KOPT-K1 (cell line): ENCODE measurements around the gene NOLC1.

ENCODE experiments used
- H3K27ac ChIP-seq: fragments of 200-600 bp; sonication (generic); 2 replicates; pipeline ENCODE4 v1.5.1; 2016; ENCODE audit warnings: antibody characterized with exemption, mild to moderate bottlenecking, low read depth, low read length; ENCODE audit not compliant: poor library complexity, severe bottlenecking
- H3K36me3 ChIP-seq: fragments of 200-600 bp; sonication (generic); 2 replicates; pipeline ENCODE4 v1.5.1; 2017; ENCODE audit warnings: antibody characterized with exemption, mild to moderate bottlenecking, low read length, moderate library complexity; ENCODE audit not compliant: insufficient read depth
- H3K9me3 ChIP-seq: fragments of 200-600 bp; sonication (generic); 2 replicates; pipeline ENCODE4 v1.5.1; 2017; ENCODE audit warnings: antibody characterized with exemption, low read length, mild to moderate bottlenecking; ENCODE audit not compliant: insufficient read depth, poor library complexity, severe bottlenecking

Gene NOLC1

DNA sequence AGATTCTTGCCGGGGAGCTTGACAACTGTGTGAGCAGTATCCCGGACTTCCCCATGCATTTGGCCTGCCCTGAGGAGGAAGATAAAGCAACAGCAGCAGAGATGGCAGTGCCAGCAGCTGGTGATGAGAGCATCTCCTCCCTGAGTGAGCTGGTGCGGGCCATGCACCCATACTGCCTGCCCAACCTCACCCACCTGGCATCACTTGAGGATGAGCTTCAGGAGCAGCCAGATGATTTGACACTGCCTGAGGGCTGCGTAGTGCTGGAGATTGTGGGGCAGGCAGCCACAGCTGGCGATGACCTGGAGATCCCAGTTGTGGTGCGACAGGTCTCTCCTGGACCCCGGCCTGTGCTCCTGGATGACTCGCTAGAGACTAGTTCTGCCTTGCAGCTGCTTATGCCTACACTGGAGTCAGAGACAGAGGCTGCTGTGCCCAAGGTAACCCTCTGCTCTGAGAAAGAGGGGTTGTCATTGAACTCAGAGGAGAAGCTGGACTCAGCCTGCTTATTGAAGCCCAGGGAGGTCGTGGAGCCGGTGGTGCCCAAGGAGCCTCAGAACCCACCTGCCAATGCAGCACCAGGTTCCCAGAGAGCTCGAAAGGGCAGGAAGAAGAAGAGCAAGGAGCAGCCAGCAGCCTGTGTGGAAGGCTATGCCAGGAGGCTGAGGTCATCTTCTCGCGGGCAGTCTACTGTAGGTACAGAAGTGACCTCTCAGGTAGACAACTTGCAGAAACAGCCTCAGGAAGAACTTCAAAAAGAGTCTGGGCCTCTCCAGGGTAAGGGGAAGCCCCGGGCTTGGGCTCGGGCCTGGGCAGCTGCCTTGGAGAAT lies 12.7 kb upstream of the NOLC1 start:
- Histone ChIP-seq H3K27ac (no peak overlapping the region), H3K36me3 (peaks cover 94% of the 10 kb centered on the region), H3K9me3 (no peaks in the 10 kb centered on the region)

GRCh38 chr10:102140218-102140617 lies 12.0 kb upstream of the NOLC1 start:
- Histone ChIP-seq H3K27ac (no peak overlapping the region), H3K9me3 (no peaks in the 10 kb centered on the region), H3K36me3 (peaks cover 97% of the 10 kb centered on the region)

GRCh38 chr10:102140913-102141540 lies 11.2 kb upstream of the NOLC1 start:
- no peak overlapping the region for H3K27ac ChIP-seq
- no peaks in the 10 kb centered on the region for H3K9me3 ChIP-seq
- peaks cover 98% of the 10 kb centered on the region for H3K36me3 ChIP-seq

DNA sequence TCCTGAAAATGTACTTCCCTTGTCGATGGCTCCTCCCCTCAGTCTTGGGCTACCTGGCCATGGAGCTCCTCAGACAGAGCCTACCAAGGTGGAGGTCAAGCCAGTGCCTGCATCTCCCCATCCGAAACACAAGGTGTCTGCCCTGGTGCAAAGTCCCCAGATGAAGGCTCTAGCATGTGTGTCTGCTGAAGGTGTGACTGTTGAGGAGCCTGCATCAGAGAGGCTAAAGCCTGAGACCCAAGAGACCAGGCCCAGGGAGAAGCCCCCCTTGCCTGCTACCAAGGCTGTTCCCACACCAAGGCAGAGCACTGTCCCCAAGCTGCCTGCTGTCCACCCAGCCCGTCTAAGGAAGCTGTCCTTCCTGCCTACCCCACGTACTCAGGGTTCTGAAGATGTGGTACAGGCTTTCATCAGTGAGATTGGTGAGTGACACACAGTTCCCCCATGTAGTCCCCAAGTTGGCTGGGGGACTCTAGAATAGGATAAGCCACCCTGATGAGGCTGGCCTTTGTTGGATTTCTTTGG lies 10.5 kb upstream of the NOLC1 start:
- Histone ChIP-seq H3K27ac (no peak overlapping the region), H3K36me3 (peaks cover 100% of the 10 kb centered on the region), H3K9me3 (no peaks in the 10 kb centered on the region)

- H3K36me3 ChIP-seq: peaks cover 96% of the 10 kb centered on the region
- no peak overlapping the region for H3K27ac ChIP-seq
- H3K9me3 ChIP-seq: no peaks in the 10 kb centered on the region
These were observed 5.2 kb upstream of the NOLC1 start for GRCh38 chr10:102146971-102147428.

- no peak overlapping the region for H3K27ac ChIP-seq
- H3K36me3 ChIP-seq: peaks cover 90% of the 10 kb centered on the region
- H3K9me3 ChIP-seq: no peaks in the 10 kb centered on the region
These were observed 4.6 kb upstream of the NOLC1 start for GRCh38 chr10:102147561-102147960.

- no peaks in the 10 kb centered on the region for H3K9me3 ChIP-seq
- peaks cover 83% of the 10 kb centered on the region for H3K36me3 ChIP-seq
- H3K27ac ChIP-seq: no peak overlapping the region
These were observed 3.9 kb upstream of the NOLC1 start for GRCh38 chr10:102148275-102148674.

DNA sequence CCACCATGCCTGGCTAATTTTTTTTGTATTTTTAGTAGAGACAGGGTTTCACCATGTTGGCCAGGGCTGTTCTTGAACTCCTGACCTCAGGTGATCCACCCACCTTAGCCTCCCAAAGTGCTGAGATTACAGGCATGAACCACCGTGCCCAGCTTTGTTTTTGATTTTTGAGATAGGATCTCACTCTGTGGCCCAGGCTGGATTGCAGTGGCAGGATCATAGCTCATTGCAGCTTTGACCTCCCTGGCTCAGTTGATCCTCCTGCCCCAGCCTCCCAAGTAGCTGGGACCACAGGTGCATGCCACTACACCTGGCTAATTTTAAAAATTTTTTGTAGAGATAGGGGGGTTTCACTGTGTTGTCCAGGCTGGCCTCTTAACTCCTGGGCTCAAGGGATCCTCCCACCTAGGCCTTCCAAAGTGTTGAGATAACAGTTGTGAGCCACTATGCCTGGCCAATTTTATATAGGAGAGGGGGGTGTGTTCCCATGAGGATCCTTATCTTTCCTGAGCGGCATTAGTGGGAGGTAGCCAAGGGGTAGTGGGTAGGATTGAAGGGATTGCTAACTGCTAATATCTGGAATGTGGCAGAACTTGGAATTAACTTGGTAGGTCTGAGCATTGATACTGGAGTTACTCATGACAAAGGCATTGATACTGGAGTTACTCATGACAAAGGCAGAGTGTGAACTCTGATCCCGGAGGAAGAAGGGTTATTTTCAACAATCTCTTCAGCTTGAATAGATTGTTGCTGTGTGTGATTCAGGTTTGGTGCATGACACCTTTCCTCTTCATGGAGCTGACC lies 1.0 kb upstream of the NOLC1 start:
- peak overlapping the region; percentile 82 for H3K27ac ChIP-seq
- no peaks in the 10 kb centered on the region for H3K9me3 ChIP-seq
- H3K36me3 ChIP-seq: peaks cover 80% of the 10 kb centered on the region

GRCh38 chr10:102152545-102152890 lies 329 bp downstream of the NOLC1 start:
- no peaks in the 10 kb centered on the region for H3K9me3 ChIP-seq
- H3K27ac ChIP-seq: peak overlapping the region; percentile 82
- H3K36me3 ChIP-seq: peaks cover 80% of the 10 kb centered on the region

DNA sequence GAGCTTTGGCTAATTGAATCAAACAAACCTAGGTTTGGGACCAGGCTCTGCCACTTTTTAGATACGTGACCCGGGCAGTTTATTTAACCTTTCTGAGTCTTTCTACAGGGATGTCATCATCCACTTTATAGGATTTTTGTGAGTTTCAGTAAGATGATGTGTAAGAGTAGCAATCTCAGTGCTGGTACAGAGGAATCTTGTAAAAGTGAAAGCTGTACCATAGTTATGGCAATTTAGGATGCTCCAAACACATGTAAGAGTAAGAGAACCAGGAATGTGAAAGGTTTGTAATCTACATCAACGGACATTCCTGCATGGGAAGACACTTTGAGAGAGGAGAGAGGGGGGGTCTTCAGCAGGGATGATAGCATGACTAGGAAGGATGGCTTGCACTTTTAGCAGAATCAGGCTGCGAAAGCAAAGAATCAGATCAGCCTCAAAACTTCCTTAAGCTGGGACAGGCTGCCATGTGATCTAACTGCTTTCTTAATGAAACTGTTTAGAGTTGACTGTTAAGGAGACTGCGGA lies 968 bp downstream of the NOLC1 start:
- peaks cover 80% of the 10 kb centered on the region for H3K36me3 ChIP-seq
- no peaks in the 10 kb centered on the region for H3K9me3 ChIP-seq
- H3K27ac ChIP-seq: peak overlapping the region; percentile 82

- no peak overlapping the region for H3K27ac ChIP-seq
- H3K9me3 ChIP-seq: no peaks in the 10 kb centered on the region
- peaks cover 80% of the 10 kb centered on the region for H3K36me3 ChIP-seq
These were observed 2.4 kb downstream of the NOLC1 start for GRCh38 chr10:102154466-102155116.

GRCh38 chr10:102157224-102157623 lies 5.0 kb downstream of the NOLC1 start:
- Histone ChIP-seq H3K36me3 (peaks cover 87% of the 10 kb centered on the region), H3K9me3 (no peaks in the 10 kb centered on the region)

GRCh38 chr10:102159051-102159597 lies 6.9 kb downstream of the NOLC1 start:
- H3K9me3 ChIP-seq: no peaks in the 10 kb centered on the region
- H3K27ac ChIP-seq: no peak overlapping the region
- H3K36me3 ChIP-seq: peaks cover 100% of the 10 kb centered on the region

More at GRCh38 chr10:102157224-102157623, 5.0 kb downstream of the NOLC1 start:
- H3K27ac ChIP-seq: no peak overlapping the region

GRCh38 chr10:102159831-102160230 lies 7.6 kb downstream of the NOLC1 start:
- H3K36me3 ChIP-seq: peaks cover 95% of the 10 kb centered on the region
- no peak overlapping the region for H3K27ac ChIP-seq
- no peaks in the 10 kb centered on the region for H3K9me3 ChIP-seq
